HepG2 (cell line): ENCODE data around the gene RNU4-1. TPM values are rescaled to one million over a fixed set of nuclear protein-coding genes. Genes with fewer than 3 reads are reported as not detected.

ENCODE experiments used
- AGO2 ChIP-seq: fragments of 200-400 bp; formaldehyde crosslinking; optimal IDR thresholded peaks from 2 replicates; pipeline ENCODE3; 2017; ENCODE audit warnings: mild to moderate bottlenecking, low read depth, low read length, moderate library complexity
- ATF1 ChIP-seq: IDR thresholded peaks from 2 replicates; pipeline ENCODE4 v1.6.1; 2016; ENCODE audit warnings: mild to moderate bottlenecking, control low read depth
- EEA1 ChIP-seq: sonication (generic); formaldehyde crosslinking; IDR thresholded peaks from 2 replicates; pipeline ENCODE4 v1.5.1; 2020; ENCODE audit warnings: mild to moderate bottlenecking, missing genetic modification reagents, borderline replicate concordance
- GPN1 ChIP-seq: sonication (generic); formaldehyde crosslinking; IDR thresholded peaks from 2 replicates; pipeline ENCODE4 v1.5.1; 2020; ENCODE audit warnings: missing genetic modification reagents, borderline replicate concordance
- LCORL ChIP-seq, 2 experiments: fragments of 450-650 bp in 1 of 2; sonication (generic) in 1 of 2; formaldehyde crosslinking in 1 of 2; IDR thresholded peaks; 2 replicates each; pipeline versions ENCODE4 v1.5.0 to v1.6.1; 2017 to 2020; ENCODE audit warnings: antibody characterized with exemption in 1 of 2, missing genetic modification reagents in 1 of 2
- NCOR1 ChIP-seq: fragments of 200-600 bp; sonication (generic); IDR thresholded peaks from 2 replicates; pipeline ENCODE4 v1.7.0; 2017; ENCODE audit warnings: antibody characterized with exemption, low read length, borderline replicate concordance
- NFIC ChIP-seq: IDR thresholded peaks from 2 replicates; pipeline ENCODE4 v1.6.1; 2012; ENCODE audit warnings: mild to moderate bottlenecking, low read length, inconsistent platforms
- NR2F2 ChIP-seq: IDR thresholded peaks from 2 replicates; pipeline ENCODE4 v1.6.1; 2012; ENCODE audit warnings: low read depth, inconsistent platforms, borderline replicate concordance
- PITX1 ChIP-seq: sonication (generic); formaldehyde crosslinking; IDR thresholded peaks from 2 replicates; pipeline ENCODE4 v1.5.1; 2020; ENCODE audit warnings: mild to moderate bottlenecking, missing genetic modification reagents
- RXRA ChIP-seq: sonication (generic); formaldehyde crosslinking; IDR thresholded peaks from 2 replicates; pipeline ENCODE4 v1.5.1; 2020; ENCODE audit warnings: missing genetic modification reagents
- SALL2 ChIP-seq: sonication (generic); formaldehyde crosslinking; IDR thresholded peaks from 2 replicates; pipeline ENCODE4 v1.8.1; 2023; ENCODE audit warnings: mild to moderate bottlenecking, missing genetic modification reagents, inconsistent platforms
- SP1 ChIP-seq, 2 experiments: fragments of 450-650 bp in 1 of 2; sonication (generic) in 1 of 2; formaldehyde crosslinking in 1 of 2; IDR thresholded peaks; 2 replicates each; pipeline versions ENCODE4 v1.4.0 to v1.6.1; 2016 to 2020; ENCODE audit warnings: missing genetic modification reagents in 1 of 2
- ZMYM3 ChIP-seq: sonication (generic); formaldehyde crosslinking; IDR thresholded peaks from 2 replicates; pipeline ENCODE4 v1.5.1; 2020; ENCODE audit warnings: mild to moderate bottlenecking, missing genetic modification reagents
- ZNF138 ChIP-seq: sonication (generic); formaldehyde crosslinking; IDR thresholded peaks from 2 replicates; pipeline ENCODE4 v1.5.0; 2020; ENCODE audit warnings: mild to moderate bottlenecking, low read depth, missing genetic modification reagents
- ZNF230 ChIP-seq: sonication (generic); formaldehyde crosslinking; IDR thresholded peaks from 2 replicates; pipeline ENCODE4 v1.4.0; 2020; ENCODE audit warnings: mild to moderate bottlenecking, missing genetic modification reagents
- ZNF253 ChIP-seq: sonication (generic); formaldehyde crosslinking; IDR thresholded peaks from 2 replicates; pipeline ENCODE4 v1.8.0; 2022; ENCODE audit warnings: mild to moderate bottlenecking, missing genetic modification reagents, borderline replicate concordance
- ZNF292 ChIP-seq: sonication (generic); formaldehyde crosslinking; IDR thresholded peaks from 2 replicates; pipeline ENCODE4 v1.8.1; 2022; ENCODE audit warnings: mild to moderate bottlenecking, low read depth, missing genetic modification reagents, borderline replicate concordance
- ZNF589 ChIP-seq: sonication (generic); formaldehyde crosslinking; conservative IDR thresholded peaks from 2 replicates; pipeline ENCODE4 v1.8.0; 2022; ENCODE audit warnings: mild to moderate bottlenecking, moderate library complexity, missing genetic modification reagents
- ZNF652 ChIP-seq: IDR thresholded peaks from 2 replicates; pipeline ENCODE4 v1.6.1; 2016; ENCODE audit warnings: low read depth, borderline replicate concordance
- polyA plus RNA-seq, 8 experiments: library from polyadenylated mRNA; depleted of rRNA in 3 of 8; stranded (reverse) in 7 of 8; unstranded in 1 of 8; fragments of >200 nt; fragmentation: Illumina TruSeq in 4 of 8; extraction: Trizol in 4 of 8; gene quantifications; 2 replicates each; pipeline versions ENCODE4 v1.2.1 to v1.2.3, GENCODE V29; 2011 to 2016; ENCODE audit warnings: low read depth in 4 of 8, missing spikeins in 1 of 8, mixed read lengths in 1 of 8; ENCODE audit not compliant: insufficient read depth in 1 of 8
- total RNA-seq, 5 experiments: library from RNA; depleted of rRNA; stranded (reverse); fragments of >200 nt; fragmentation: Illumina TruSeq; extraction: Trizol; gene quantifications; 2 replicates each; pipeline ENCODE4 v1.2.3, GENCODE V29; 2016; ENCODE audit warnings: low read depth in 1 of 5
- TF ChIP-seq, protein P1 (sequence below): IDR thresholded peaks from 2 replicates; pipeline ENCODE4 v1.6.1; 2018; ENCODE audit warnings: missing genetic modification reagents

The RNU4-1 gene
- total and polyA plus RNA-seq, 2 of the 13 experiments (the other 11 are each of a cell fraction or from before 2014, with no cell fraction given), result 7,407 TPM; not detected in 1

DNA sequence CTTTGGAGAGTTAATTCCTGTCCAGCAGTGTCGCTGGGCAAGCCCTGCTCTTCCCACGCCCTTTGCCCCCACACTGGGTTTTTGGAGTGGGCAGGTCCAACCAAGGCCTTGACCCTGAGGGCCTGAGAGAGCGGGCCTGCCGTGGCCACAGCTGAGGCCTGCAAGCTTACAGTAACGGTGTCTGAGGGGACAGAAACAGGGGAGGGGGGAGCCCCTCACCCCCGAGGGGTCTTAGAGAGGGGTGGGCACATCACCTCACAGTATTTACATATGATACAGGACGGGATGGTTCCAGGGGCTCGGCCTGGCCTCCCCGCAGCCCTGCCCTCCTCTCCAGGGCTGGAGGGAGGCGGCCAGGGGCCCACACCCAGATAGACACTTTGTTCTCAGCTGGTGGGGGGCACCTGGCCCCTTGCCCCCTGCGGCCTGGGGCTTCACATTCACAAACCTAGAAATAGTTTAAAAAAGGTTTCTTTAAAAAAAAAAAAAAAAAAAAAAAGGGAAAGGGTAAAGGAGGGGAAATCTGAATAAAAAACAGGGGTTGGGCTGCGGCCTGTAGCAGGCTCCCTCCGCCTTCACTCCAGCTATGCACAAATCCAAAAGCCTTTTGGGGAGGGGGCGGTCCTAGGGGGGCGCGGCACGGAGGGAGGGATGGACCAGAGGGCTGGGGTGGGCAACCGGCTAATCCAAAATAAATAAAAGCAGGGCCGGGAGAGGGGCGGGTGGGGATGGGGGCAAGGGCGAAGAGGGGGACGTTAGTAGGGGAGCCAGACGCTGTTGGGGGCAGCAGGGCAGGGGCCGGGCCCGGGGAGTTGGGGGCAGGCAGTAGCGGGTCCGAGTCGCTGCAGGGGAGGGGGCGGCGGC, 49.4 kb upstream of the RNU4-1 start (continued):
- TF ChIP-seq, protein P1, sequence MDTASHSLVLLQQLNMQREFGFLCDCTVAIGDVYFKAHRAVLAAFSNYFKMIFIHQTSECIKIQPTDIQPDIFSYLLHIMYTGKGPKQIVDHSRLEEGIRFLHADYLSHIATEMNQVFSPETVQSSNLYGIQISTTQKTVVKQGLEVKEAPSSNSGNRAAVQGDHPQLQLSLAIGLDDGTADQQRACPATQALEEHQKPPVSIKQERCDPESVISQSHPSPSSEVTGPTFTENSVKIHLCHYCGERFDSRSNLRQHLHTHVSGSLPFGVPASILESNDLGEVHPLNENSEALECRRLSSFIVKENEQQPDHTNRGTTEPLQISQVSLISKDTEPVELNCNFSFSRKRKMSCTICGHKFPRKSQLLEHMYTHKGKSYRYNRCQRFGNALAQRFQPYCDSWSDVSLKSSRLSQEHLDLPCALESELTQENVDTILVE (CRISPR knock-in tag), result no peak
- TF ChIP-seq ZNF292 (CRISPR knock-in tag) (0 out of 2 replicates have a peak, but pooled peaks have one; percentile 48), GPN1 (CRISPR knock-in tag) (no peak), ZNF253 (no peak), PITX1 (CRISPR knock-in tag) (0 out of 2 replicates have a peak, but pooled peaks have one; percentile 28), AGO2 (peak; percentile 48), NR2F2 (peak; percentile 55; the same call in 1 of the 2 replicates), SALL2 (CRISPR knock-in tag) (no peak), NFIC (no peak), ZMYM3 (CRISPR knock-in tag) (0 out of 2 replicates have a peak, but pooled peaks have one; percentile 27), ZNF589 (CRISPR knock-in tag) (no peak), ZNF230 (no peak), LCORL (IDR thresholded peaks at IDR 0.05) (no peak), LCORL (CRISPR knock-in tag; IDR thresholded peaks at IDR 0.05) (peak; percentile 86; the same call in 1 of the 2 replicates), ZNF652 (CRISPR knock-in tag) (peak; percentile 43; the same call in 1 of the 2 replicates), SP1 (IDR thresholded peaks at IDR 0.05) (no peak), SP1 (CRISPR knock-in tag; IDR thresholded peaks at IDR 0.05) (no peak), NCOR1 (peak; percentile 45; the same call in 1 of the 2 replicates), ATF1 (CRISPR knock-in tag) (no peak), RXRA (peak; percentile 69; the same call in 1 of the 2 replicates), ZNF138 (CRISPR knock-in tag) (no peak), EEA1 (CRISPR knock-in tag) (no peak)
